ENCODE results near the gene TRERF1. TPM values are rescaled to one million over a fixed set of nuclear protein-coding genes. Genes with fewer than 3 reads are reported as not detected.

TRERF1 gene
- total RNA-seq, 6 experiments from 2014 or later: 0.29 to 1.2 (median 0.60) TPM

GRCh38 chr6:42359021-42359420 is 92.7 kb downstream of the TRERF1 start:
- H3K4me1 ChIP-seq: no peaks in the 10 kb centered on the region
- DNase-seq (no peak), ATAC-seq (no peak)
- intact Hi-C loops (cut with DNase I): no loop called here
- H3K9me3 ChIP-seq: no peaks in the 10 kb centered on the region
- H3K27ac ChIP-seq: no peak overlapping the region
- TF ChIP-seq POLR2A (IDR thresholded peaks at IDR 0.05): no peak
- TF ChIP-seq, protein P1, sequence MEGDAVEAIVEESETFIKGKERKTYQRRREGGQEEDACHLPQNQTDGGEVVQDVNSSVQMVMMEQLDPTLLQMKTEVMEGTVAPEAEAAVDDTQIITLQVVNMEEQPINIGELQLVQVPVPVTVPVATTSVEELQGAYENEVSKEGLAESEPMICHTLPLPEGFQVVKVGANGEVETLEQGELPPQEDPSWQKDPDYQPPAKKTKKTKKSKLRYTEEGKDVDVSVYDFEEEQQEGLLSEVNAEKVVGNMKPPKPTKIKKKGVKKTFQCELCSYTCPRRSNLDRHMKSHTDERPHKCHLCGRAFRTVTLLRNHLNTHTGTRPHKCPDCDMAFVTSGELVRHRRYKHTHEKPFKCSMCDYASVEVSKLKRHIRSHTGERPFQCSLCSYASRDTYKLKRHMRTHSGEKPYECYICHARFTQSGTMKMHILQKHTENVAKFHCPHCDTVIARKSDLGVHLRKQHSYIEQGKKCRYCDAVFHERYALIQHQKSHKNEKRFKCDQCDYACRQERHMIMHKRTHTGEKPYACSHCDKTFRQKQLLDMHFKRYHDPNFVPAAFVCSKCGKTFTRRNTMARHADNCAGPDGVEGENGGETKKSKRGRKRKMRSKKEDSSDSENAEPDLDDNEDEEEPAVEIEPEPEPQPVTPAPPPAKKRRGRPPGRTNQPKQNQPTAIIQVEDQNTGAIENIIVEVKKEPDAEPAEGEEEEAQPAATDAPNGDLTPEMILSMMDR (IDR thresholded peaks at IDR 0.05): no peak
- H3K27me3 ChIP-seq: no peaks in the 10 kb centered on the region
- 65% methylated on average over 4 of the region's 5 CpGs for WGBS (ENCODE audit: insufficient coverage, low coverage, low lambda C conversion rate, missing lambda C conversion rate)
- H3K4me3 ChIP-seq: no peak overlapping the region
- no peaks in the 10 kb centered on the region for H3K36me3 ChIP-seq

- Histone ChIP-seq H3K9me3 (no peaks in the 10 kb centered on the region), H3K27me3 (no peaks in the 10 kb centered on the region), H3K4me3 (no peak overlapping the region), H3K27ac (no peak overlapping the region), H3K36me3 (no peaks in the 10 kb centered on the region), H3K4me1 (no peaks in the 10 kb centered on the region)
- no peak for ATAC-seq
- intact Hi-C loops (cut with DNase I): no loop called here
- no peak for TF ChIP-seq POLR2A (IDR thresholded peaks at IDR 0.05)
- TF ChIP-seq, protein P1 (IDR thresholded peaks at IDR 0.05): no peak
- 57% methylated on average over 3 of the region's 3 CpGs for WGBS (ENCODE audit: insufficient coverage, low coverage, low lambda C conversion rate, missing lambda C conversion rate)
- DNase-seq: no peak
Observed at GRCh38 chr6:42355416-42355815, 96.3 kb downstream of the TRERF1 start.

DNA sequence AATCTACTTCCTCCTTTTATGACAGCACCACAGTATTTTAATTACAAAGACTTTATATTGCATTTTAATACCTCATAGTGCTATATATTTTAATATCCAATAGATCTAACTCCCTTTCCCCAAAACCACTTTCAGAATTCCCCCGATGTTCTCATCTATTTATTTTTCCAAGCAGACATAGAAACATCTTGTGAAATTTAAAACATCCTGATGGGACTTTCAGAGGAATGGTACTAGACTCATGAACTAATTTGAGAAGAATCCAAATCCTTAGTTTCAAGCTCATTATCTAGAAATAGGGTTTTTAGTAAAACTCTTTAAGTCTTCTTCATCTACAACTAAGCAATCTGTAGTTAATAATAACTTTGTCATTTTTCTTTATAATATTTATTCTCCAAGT is 97.0 kb downstream of the TRERF1 start:
- H3K27ac ChIP-seq: no peak overlapping the region
- DNase-seq (no peak), ATAC-seq (no peak)
- no peaks in the 10 kb centered on the region for H3K4me1 ChIP-seq
- no peaks in the 10 kb centered on the region for H3K27me3 ChIP-seq
- intact Hi-C loops (cut with DNase I): no loop called here
- no peak overlapping the region for H3K4me3 ChIP-seq
- TF ChIP-seq, protein P1 (IDR thresholded peaks at IDR 0.05): no peak
- no peak for TF ChIP-seq POLR2A (IDR thresholded peaks at IDR 0.05)
- H3K36me3 ChIP-seq: no peaks in the 10 kb centered on the region
- no peaks in the 10 kb centered on the region for H3K9me3 ChIP-seq
- WGBS (ENCODE audit: insufficient coverage, low coverage, low lambda C conversion rate, missing lambda C conversion rate): 69% methylated on average over 1 of the region's 1 CpG

GRCh38 chr6:42352856-42353564 is 98.7 kb downstream of the TRERF1 start:
- no peaks in the 10 kb centered on the region for H3K27me3 ChIP-seq
- no peaks in the 10 kb centered on the region for H3K4me1 ChIP-seq
- ATAC-seq: no peak
- no peak overlapping the region for H3K4me3 ChIP-seq
- H3K36me3 ChIP-seq: no peaks in the 10 kb centered on the region
- no peak for DNase-seq
- TF ChIP-seq, protein P1 (IDR thresholded peaks at IDR 0.05): no peak
- no peak for TF ChIP-seq POLR2A (IDR thresholded peaks at IDR 0.05)
- 87% methylated on average over 12 of the region's 12 CpGs for whole genome bisulfite sequencing (ENCODE audit: insufficient coverage, low coverage, low lambda C conversion rate, missing lambda C conversion rate)
- H3K27ac ChIP-seq: no peak overlapping the region
- no peaks in the 10 kb centered on the region for H3K9me3 ChIP-seq
- intact Hi-C loops (cut with DNase I): no loop called here
